ENCODE results near the gene FLT3LG.

- TF ChIP-seq, protein P1, sequence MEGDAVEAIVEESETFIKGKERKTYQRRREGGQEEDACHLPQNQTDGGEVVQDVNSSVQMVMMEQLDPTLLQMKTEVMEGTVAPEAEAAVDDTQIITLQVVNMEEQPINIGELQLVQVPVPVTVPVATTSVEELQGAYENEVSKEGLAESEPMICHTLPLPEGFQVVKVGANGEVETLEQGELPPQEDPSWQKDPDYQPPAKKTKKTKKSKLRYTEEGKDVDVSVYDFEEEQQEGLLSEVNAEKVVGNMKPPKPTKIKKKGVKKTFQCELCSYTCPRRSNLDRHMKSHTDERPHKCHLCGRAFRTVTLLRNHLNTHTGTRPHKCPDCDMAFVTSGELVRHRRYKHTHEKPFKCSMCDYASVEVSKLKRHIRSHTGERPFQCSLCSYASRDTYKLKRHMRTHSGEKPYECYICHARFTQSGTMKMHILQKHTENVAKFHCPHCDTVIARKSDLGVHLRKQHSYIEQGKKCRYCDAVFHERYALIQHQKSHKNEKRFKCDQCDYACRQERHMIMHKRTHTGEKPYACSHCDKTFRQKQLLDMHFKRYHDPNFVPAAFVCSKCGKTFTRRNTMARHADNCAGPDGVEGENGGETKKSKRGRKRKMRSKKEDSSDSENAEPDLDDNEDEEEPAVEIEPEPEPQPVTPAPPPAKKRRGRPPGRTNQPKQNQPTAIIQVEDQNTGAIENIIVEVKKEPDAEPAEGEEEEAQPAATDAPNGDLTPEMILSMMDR (IDR thresholded peaks at IDR 0.05 in 2 of 3, conservative IDR thresholded peaks at IDR 0.05 in 1 of 3; ENCODE audit: insufficient read depth in 2 of 3, low read depth in 1 of 3, low read length in 3 of 3), result no peak
- TF ChIP-seq, protein P2, sequence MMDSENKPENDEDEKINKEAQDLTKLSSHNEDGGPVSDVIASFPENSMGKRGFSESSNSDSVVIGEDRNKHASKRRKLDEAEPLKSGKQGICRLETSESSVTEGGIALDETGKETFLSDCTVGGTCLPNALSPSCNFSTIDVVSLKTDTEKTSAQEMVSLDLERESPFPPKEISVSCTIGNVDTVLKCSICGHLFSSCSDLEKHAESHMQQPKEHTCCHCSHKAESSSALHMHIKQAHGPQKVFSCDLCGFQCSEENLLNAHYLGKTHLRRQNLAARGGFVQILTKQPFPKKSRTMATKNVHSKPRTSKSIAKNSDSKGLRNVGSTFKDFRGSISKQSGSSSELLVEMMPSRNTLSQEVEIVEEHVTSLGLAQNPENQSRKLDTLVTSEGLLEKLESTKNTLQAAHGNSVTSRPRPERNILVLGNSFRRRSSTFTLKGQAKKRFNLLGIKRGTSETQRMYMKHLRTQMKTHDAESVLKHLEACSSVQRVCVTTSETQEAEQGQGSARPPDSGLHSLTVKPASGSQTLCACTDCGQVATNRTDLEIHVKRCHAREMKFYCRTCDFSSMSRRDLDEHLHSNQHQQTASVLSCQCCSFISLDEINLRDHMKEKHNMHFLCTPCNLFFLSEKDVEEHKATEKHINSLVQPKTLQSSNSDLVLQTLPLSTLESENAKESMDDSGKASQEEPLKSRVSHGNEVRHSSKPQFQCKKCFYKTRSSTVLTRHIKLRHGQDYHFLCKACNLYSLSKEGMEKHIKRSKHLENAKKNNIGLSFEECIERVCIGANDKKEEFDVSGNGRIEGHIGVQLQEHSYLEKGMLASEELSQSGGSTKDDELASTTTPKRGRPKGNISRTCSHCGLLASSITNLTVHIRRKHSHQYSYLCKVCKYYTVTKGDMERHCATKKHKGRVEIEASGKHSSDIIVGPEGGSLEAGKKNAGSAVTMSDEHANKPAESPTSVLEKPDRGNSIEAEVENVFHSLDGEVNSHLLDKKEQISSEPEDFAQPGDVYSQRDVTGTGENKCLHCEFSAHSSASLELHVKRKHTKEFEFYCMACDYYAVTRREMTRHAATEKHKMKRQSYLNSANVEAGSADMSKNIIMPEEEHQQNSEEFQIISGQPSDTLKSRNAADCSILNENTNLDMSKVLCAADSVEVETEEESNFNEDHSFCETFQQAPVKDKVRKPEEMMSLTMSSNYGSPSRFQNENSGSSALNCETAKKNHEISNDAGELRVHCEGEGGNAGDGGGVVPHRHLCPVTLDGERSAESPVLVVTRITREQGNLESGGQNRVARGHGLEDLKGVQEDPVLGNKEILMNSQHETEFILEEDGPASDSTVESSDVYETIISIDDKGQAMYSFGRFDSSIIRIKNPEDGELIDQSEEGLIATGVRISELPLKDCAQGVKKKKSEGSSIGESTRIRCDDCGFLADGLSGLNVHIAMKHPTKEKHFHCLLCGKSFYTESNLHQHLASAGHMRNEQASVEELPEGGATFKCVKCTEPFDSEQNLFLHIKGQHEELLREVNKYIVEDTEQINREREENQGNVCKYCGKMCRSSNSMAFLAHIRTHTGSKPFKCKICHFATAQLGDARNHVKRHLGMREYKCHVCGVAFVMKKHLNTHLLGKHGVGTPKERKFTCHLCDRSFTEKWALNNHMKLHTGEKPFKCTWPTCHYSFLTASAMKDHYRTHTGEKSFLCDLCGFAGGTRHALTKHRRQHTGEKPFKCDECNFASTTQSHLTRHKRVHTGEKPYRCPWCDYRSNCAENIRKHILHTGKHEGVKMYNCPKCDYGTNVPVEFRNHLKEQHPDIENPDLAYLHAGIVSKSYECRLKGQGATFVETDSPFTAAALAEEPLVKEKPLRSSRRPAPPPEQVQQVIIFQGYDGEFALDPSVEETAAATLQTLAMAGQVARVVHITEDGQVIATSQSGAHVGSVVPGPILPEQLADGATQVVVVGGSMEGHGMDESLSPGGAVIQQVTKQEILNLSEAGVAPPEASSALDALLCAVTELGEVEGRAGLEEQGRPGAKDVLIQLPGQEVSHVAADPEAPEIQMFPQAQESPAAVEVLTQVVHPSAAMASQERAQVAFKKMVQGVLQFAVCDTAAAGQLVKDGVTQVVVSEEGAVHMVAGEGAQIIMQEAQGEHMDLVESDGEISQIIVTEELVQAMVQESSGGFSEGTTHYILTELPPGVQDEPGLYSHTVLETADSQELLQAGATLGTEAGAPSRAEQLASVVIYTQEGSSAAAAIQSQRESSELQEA (IDR thresholded peaks at IDR 0.05; ENCODE audit: low read depth), result no peak
- TF ChIP-seq ETV5 (CRISPR knock-in tag; IDR thresholded peaks at IDR 0.05; ENCODE audit: low read depth) (no peak), MAFF (IDR thresholded peaks at IDR 0.05; ENCODE audit: low read length) (no peak), NONO (IDR thresholded peaks at IDR 0.05; ENCODE audit: low read depth in 2 of 2, low read length in 1 of 2) (no peak)
- TF ChIP-seq, protein P3, sequence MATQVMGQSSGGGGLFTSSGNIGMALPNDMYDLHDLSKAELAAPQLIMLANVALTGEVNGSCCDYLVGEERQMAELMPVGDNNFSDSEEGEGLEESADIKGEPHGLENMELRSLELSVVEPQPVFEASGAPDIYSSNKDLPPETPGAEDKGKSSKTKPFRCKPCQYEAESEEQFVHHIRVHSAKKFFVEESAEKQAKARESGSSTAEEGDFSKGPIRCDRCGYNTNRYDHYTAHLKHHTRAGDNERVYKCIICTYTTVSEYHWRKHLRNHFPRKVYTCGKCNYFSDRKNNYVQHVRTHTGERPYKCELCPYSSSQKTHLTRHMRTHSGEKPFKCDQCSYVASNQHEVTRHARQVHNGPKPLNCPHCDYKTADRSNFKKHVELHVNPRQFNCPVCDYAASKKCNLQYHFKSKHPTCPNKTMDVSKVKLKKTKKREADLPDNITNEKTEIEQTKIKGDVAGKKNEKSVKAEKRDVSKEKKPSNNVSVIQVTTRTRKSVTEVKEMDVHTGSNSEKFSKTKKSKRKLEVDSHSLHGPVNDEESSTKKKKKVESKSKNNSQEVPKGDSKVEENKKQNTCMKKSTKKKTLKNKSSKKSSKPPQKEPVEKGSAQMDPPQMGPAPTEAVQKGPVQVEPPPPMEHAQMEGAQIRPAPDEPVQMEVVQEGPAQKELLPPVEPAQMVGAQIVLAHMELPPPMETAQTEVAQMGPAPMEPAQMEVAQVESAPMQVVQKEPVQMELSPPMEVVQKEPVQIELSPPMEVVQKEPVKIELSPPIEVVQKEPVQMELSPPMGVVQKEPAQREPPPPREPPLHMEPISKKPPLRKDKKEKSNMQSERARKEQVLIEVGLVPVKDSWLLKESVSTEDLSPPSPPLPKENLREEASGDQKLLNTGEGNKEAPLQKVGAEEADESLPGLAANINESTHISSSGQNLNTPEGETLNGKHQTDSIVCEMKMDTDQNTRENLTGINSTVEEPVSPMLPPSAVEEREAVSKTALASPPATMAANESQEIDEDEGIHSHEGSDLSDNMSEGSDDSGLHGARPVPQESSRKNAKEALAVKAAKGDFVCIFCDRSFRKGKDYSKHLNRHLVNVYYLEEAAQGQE (IDR thresholded peaks at IDR 0.05; ENCODE audit: borderline replicate concordance), result no peak
- TF ChIP-seq, protein P3 (CRISPR knock-in tag; IDR thresholded peaks at IDR 0.05; ENCODE audit: low read depth), result no peak
These were observed 20.2 kb upstream of the FLT3LG start for GRCh38 chr19:49453757-49454240.
